GM12878 (cell line): ENCODE results near the gene PI4K2A. TPM values are rescaled to one million over a fixed set of nuclear protein-coding genes. Genes with fewer than 3 reads are reported as not detected.
A peak's percentile ranks its signal among the peaks of the same experiment; 100 is the strongest.

ENCODE experiments used
- BCL3 ChIP-seq: IDR thresholded peaks from 2 replicates; pipeline ENCODE4 v1.6.1; 2011; ENCODE audit warnings: borderline replicate concordance, low read depth, mild to moderate bottlenecking, moderate library complexity, low read length; ENCODE audit not compliant: insufficient read depth, poor library complexity, severe bottlenecking
- CBFB ChIP-seq: IDR thresholded peaks from 2 replicates; pipeline ENCODE4 v1.6.1; 2016; ENCODE audit warnings: antibody characterized with exemption, low read depth
- CBX3 ChIP-seq: fragments of 200-600 bp; sonication (generic); IDR thresholded peaks from 2 replicates; pipeline ENCODE4 v1.6.1; 2016; ENCODE audit warnings: low read depth, borderline replicate concordance
- CEBPB ChIP-seq, 2 experiments: fragments of 150-350 bp in 1 of 2; IDR thresholded peaks; 2 replicates each; pipeline ENCODE4 v1.6.1; 2012 to 2014; ENCODE audit warnings: low read depth in 2 of 2, low read length in 2 of 2, borderline replicate concordance in 1 of 2, inconsistent platforms in 1 of 2
- CHD1 ChIP-seq: IDR thresholded peaks from 2 replicates; pipeline ENCODE4 v1.6.1; 2012; ENCODE audit warnings: low read depth, low read length, improper control_type of control experiment
- HSF1 ChIP-seq: fragments of 150-350 bp; IDR thresholded peaks from 2 replicates; pipeline ENCODE4 v1.6.1; 2014; ENCODE audit warnings: mild to moderate bottlenecking, low read depth, low read length
- IRF4 ChIP-seq: IDR thresholded peaks from 2 replicates; pipeline ENCODE4 v1.6.1; 2011; ENCODE audit warnings: low read depth, low read length
- LARP7 ChIP-seq: fragments of 450-650 bp; IDR thresholded peaks from 2 replicates; pipeline ENCODE4 v1.6.1; 2017; ENCODE audit warnings: mild to moderate bottlenecking
- MEF2A ChIP-seq: IDR thresholded peaks from 2 replicates; pipeline ENCODE4 v1.6.1; 2011; ENCODE audit warnings: low read depth, mild to moderate bottlenecking, low read length, moderate library complexity; ENCODE audit not compliant: insufficient read depth
- MEF2B ChIP-seq: fragments of 450-650 bp; IDR thresholded peaks from 2 replicates; pipeline ENCODE4 v1.6.1; 2018; ENCODE audit warnings: mild to moderate bottlenecking, moderate library complexity; ENCODE audit not compliant: partially characterized antibody, poor library complexity, severe bottlenecking
- MXI1 ChIP-seq: fragments of 150-350 bp; IDR thresholded peaks from 2 replicates; pipeline ENCODE4 v1.6.1; 2011; ENCODE audit warnings: low read depth, mild to moderate bottlenecking, inconsistent platforms, low read length, improper control_type of control experiment
- MYC ChIP-seq: IDR thresholded peaks from 2 replicates; pipeline ENCODE4 v1.6.1; 2011; ENCODE audit warnings: mild to moderate bottlenecking, low read length, moderate library complexity, inconsistent platforms; ENCODE audit not compliant: insufficient read depth, insufficient replicate concordance, insufficient read length, severe bottlenecking
- POLR2AphosphoS2 ChIP-seq: IDR thresholded peaks from 2 replicates; pipeline ENCODE4 v1.6.1; 2011; ENCODE audit warnings: low read depth, mild to moderate bottlenecking, low read length, improper control_type of control experiment, moderate library complexity
- SIN3A ChIP-seq: IDR thresholded peaks from 2 replicates; pipeline ENCODE4 v1.6.1; 2012; ENCODE audit warnings: low read depth, low read length, improper control_type of control experiment
- SP1 ChIP-seq: IDR thresholded peaks from one replicate; pipeline ENCODE4 v1.6.1; 2011; ENCODE audit warnings: low read depth, low read length
- SRF ChIP-seq, 2 experiments: IDR thresholded peaks; 2 replicates each; pipeline ENCODE4 v1.6.1; 2011; ENCODE audit warnings: low read depth in 2 of 2, low read length in 2 of 2, mild to moderate bottlenecking in 1 of 2, moderate library complexity in 1 of 2
- TAF1 ChIP-seq: IDR thresholded peaks from 2 replicates; pipeline ENCODE4 v1.6.1; 2011; ENCODE audit warnings: mild to moderate bottlenecking, low read depth, low read length, borderline replicate concordance
- TCF12 ChIP-seq: IDR thresholded peaks from 2 replicates; pipeline ENCODE4 v1.6.1; 2011; ENCODE audit warnings: low read depth, mild to moderate bottlenecking, low read length
- WRNIP1 ChIP-seq: IDR thresholded peaks from 2 replicates; pipeline ENCODE4 v1.6.1; 2011; ENCODE audit warnings: low read depth, low read length, improper control_type of control experiment, borderline replicate concordance
- ZBTB40 ChIP-seq: fragments of 450-650 bp; IDR thresholded peaks from 2 replicates; pipeline ENCODE4 v1.6.1; 2016; ENCODE audit warnings: mild to moderate bottlenecking, moderate library complexity, borderline replicate concordance
- ZNF274 ChIP-seq: IDR thresholded peaks from one replicate; pipeline ENCODE4 v1.8.0; 2011; ENCODE audit not compliant: insufficient read length, insufficient read depth
- polyA plus RNA-seq, 11 experiments: library from polyadenylated mRNA; depleted of rRNA in 4 of 11; unstranded in 6 of 11; stranded (reverse) in 5 of 11; fragments of >200 nt; fragmentation: Nextera tagmentation in 4 of 11; fragmentation: Illumina TruSeq in 1 of 11; extraction: Ambion mirVana in 4 of 11; extraction: Trizol in 1 of 11; gene quantifications; 1 replicate in 1 of 11; 2 replicates in 10 of 11; pipeline versions ENCODE4 v1.2.1 to v1.2.3, GENCODE V29; 2011 to 2016; ENCODE audit warnings: inconsistent platforms in 2 of 11, missing spikeins in 2 of 11, low read depth in 1 of 11
- total RNA-seq, 4 experiments: library from RNA; depleted of rRNA in 3 of 4; stranded (reverse); fragments of >200 nt in 3 of 4; fragmentation: Illumina TruSeq in 1 of 4; extraction: Trizol in 1 of 4; gene quantifications; 2 replicates each; pipeline versions ENCODE4 v1.2.1 to v1.2.3, GENCODE V29; 2013 to 2021

PI4K2A gene
- total and polyA plus RNA-seq, 10 of the 15 experiments (the other 5 are each of a cell fraction or from before 2014, with no cell fraction given) = 1.5 to 14.5 (median 10.0) TPM

- TF ChIP-seq MXI1 = peak; percentile 43; the same call in 1 of the 2 replicates
- TF ChIP-seq CHD1 = no peak
- no peak for TF ChIP-seq WRNIP1
- peak; percentile 33; the same call in 1 of the 2 replicates for TF ChIP-seq CBFB
- TF ChIP-seq HSF1 = no peak
- no peak for TF ChIP-seq POLR2AphosphoS2
- no peak; the same call in 1 of the 2 replicates for TF ChIP-seq TAF1
- TF ChIP-seq ZNF274 = no peak
- no peak for TF ChIP-seq BCL3
- no peak for TF ChIP-seq MEF2A
- peak; percentile 47 for TF ChIP-seq MEF2B
- peak; percentile 80 for TF ChIP-seq ZBTB40
- TF ChIP-seq SRF (IDR thresholded peaks at IDR 0.05; ENCODE audit: low read depth in 2 of 2, low read length in 2 of 2) = no peak
- no peak for TF ChIP-seq MYC
- TF ChIP-seq CBX3 = no peak
- no peak for TF ChIP-seq SIN3A
- TF ChIP-seq TCF12 = no peak
- TF ChIP-seq CEBPB (IDR thresholded peaks at IDR 0.05; ENCODE audit: borderline replicate concordance in 1 of 2, low read depth in 2 of 2, low read length in 2 of 2) = no peak
- no peak for TF ChIP-seq LARP7
- TF ChIP-seq SP1 = peak; percentile 97
- no peak for TF ChIP-seq IRF4
Measured at GRCh38 chr10:97632949-97633884, 7.3 kb upstream of the PI4K2A start, which contains the start of gene MORN4 (continued).
